Myocyte (in vitro differentiated cells): ENCODE data around the gene GSDMA. TPM values are rescaled to one million over a fixed set of nuclear protein-coding genes. Genes with fewer than 3 reads are reported as not detected.
"Not testable (repeated sequence)": the region's sequence is repeated elsewhere in the genome, so short reads cannot be mapped to it uniquely, and the experiment has no call there.

Source experiments
- DNase-seq: peaks from one replicate; pipeline ENCODE4 v3.0.0-alpha.2; 2012; ENCODE audit warnings: low read depth
- total RNA-seq: library from RNA; depleted of rRNA; stranded (reverse); fragments of >200 nt; gene quantifications from 2 replicates; pipeline ENCODE4 v1.2.3, GENCODE V29; 2014

Gene GSDMA
- total RNA-seq, 1 donor from 2014 or later: not detected

GRCh38 chr17:39928858-39929645 is 33.8 kb upstream of the GSDMA start:
- DNase-seq: peak; percentile 93

- no peak for DNase-seq
Measured at GRCh38 chr17:39929646-39930407, 33.0 kb upstream of the GSDMA start.

- DNase-seq: no peak
Measured at GRCh38 chr17:39933912-39934311, 28.9 kb upstream of the GSDMA start.

GRCh38 chr17:39934324-39934723 is 28.5 kb upstream of the GSDMA start:
- DNase-seq: no peak

GRCh38 chr17:39935909-39936308 is 26.9 kb upstream of the GSDMA start:
- peak; percentile 54 for DNase-seq

GRCh38 chr17:39937447-39937846 is 25.4 kb upstream of the GSDMA start:
- no peak for DNase-seq

- no peak for DNase-seq
Measured at GRCh38 chr17:39938140-39938869, 24.5 kb upstream of the GSDMA start.

GRCh38 chr17:39939106-39939505 is 23.7 kb upstream of the GSDMA start:
- DNase-seq: no peak

GRCh38 chr17:39939588-39940419 is 23.0 kb upstream of the GSDMA start:
- DNase-seq: peak; percentile 62

GRCh38 chr17:39943702-39944392 is 19.0 kb upstream of the GSDMA start:
- no peak for DNase-seq

- no peak for DNase-seq
Measured at GRCh38 chr17:39944393-39944711, 18.5 kb upstream of the GSDMA start.

- no peak for DNase-seq
Measured at GRCh38 chr17:39946551-39947330, 16.1 kb upstream of the GSDMA start.

GRCh38 chr17:39948489-39948828 is 14.3 kb upstream of the GSDMA start:
- DNase-seq: not testable (repeated sequence)

- DNase-seq: no peak
Measured at GRCh38 chr17:39949028-39949427, 13.8 kb upstream of the GSDMA start.

- DNase-seq: peak; percentile 88
Measured at GRCh38 chr17:39950871-39951348, 11.9 kb upstream of the GSDMA start.

- peak; percentile 7 for DNase-seq
Measured at GRCh38 chr17:39951924-39952679, 10.7 kb upstream of the GSDMA start.

GRCh38 chr17:39952680-39953470 is 9.9 kb upstream of the GSDMA start:
- peak; percentile 92 for DNase-seq

GRCh38 chr17:39953471-39953888 is 9.3 kb upstream of the GSDMA start:
- DNase-seq: no peak
